OCI-LY3 (cell line): ENCODE data around the gene F2.

Source experiments
- EZH2phosphoT487 ChIP-seq: fragments of 200-600 bp; shearing (Covaris generic); IDR thresholded peaks from 2 replicates; pipeline ENCODE4 v1.6.1; 2018; ENCODE audit warnings: antibody characterized with exemption, mixed run types, low read depth
- TF ChIP-seq, protein P1 (sequence below): fragments of 200-600, 300-600 bp; sonication (generic); IDR thresholded peaks from 2 replicates; pipeline ENCODE4 v1.5.1; 2014; ENCODE audit warnings: antibody characterized with exemption, low read length, low read depth

GRCh38 chr11:46678741-46679130 lies 40.3 kb upstream of the F2 start:
- TF ChIP-seq, protein P1, sequence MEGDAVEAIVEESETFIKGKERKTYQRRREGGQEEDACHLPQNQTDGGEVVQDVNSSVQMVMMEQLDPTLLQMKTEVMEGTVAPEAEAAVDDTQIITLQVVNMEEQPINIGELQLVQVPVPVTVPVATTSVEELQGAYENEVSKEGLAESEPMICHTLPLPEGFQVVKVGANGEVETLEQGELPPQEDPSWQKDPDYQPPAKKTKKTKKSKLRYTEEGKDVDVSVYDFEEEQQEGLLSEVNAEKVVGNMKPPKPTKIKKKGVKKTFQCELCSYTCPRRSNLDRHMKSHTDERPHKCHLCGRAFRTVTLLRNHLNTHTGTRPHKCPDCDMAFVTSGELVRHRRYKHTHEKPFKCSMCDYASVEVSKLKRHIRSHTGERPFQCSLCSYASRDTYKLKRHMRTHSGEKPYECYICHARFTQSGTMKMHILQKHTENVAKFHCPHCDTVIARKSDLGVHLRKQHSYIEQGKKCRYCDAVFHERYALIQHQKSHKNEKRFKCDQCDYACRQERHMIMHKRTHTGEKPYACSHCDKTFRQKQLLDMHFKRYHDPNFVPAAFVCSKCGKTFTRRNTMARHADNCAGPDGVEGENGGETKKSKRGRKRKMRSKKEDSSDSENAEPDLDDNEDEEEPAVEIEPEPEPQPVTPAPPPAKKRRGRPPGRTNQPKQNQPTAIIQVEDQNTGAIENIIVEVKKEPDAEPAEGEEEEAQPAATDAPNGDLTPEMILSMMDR, result no peak
- no peak for TF ChIP-seq EZH2phosphoT487
